Measurements from ENCODE around the gene ZFPM1. TPM values are rescaled to one million over a fixed set of nuclear protein-coding genes. Genes with fewer than 3 reads are reported as not detected.

The ZFPM1 gene
- total RNA-seq, 2 experiments from 2014 or later, result 2.1 to 14.2 TPM

DNA sequence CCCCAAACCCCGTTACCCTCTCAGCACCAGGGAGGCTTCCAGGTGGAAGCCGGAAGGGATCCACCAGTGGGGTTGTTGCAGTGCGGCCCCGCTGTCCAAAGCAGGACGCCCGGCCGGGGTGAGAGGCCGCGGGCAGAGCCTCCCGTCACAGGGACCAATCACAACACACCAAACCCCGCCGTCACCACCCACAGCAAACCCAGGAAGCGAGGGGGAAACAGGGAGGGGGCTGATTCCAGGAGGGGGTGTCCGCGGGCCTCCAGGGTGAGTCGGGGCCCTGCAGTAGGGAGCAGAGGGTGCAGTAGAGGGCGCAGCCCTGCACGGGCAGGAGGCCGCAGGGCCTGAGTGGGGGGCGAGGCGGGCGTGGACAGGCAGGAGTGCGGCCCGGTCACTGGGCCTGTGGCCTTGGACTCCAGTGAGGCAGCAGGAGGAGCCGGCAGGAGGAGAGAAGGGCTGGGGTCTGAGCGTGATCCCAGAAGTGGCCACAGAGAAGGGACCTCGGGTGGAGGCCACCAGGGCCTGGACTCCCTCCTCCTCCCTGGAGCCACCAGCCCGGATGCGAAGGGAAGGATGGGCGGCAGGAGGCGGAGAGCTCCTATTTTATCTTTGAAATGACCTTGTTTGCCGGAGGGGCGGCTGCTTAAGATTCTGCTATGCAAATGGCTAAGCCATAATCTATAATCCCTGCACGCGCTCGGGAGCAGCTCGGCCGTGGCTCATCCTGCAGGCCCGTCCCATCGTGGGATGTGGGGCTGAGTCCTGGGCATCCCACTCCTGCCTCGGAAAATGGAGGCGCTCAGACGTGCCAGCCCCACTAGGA is 41.5 kb downstream of the ZFPM1 start:
- BruUV-seq (replicated peaks), result no TSS peak
- ChIA-PET CTCF (ENCODE audit: unreplicated experiment) (no interaction called here), POLR2A (no interaction called here)
- no peak for DNase-seq (ENCODE audit: low spot score)
- Histone ChIP-seq H3K36me3 (ENCODE audit: insufficient read depth, low read length) (no peaks in the 10 kb centered on the region), H3K4me1 (ENCODE audit: insufficient read depth, low read length, poor library complexity, severe bottlenecking) (no peaks in the 10 kb centered on the region), H4K20me1 (ENCODE audit: insufficient read depth, low read length) (no peaks in the 10 kb centered on the region), H2AFZ (ENCODE audit: low read length) (no peak overlapping the region), H3K9me3 (ENCODE audit: low read length) (no peaks in the 10 kb centered on the region), H3K4me3 (ENCODE audit: low read depth, low read length, poor library complexity, severe bottlenecking) (no peak overlapping the region), H3K9me2 (ENCODE audit: insufficient read depth, low read length) (no peaks in the 10 kb centered on the region), H3K27ac (ENCODE audit: low read depth, low read length, poor library complexity, severe bottlenecking) (no peak overlapping the region), H3K79me2 (ENCODE audit: insufficient read depth, low read depth, low read length) (no peaks in the 10 kb centered on the region), H3K4me2 (ENCODE audit: low read length) (no peak overlapping the region)
- intact Hi-C loops (cut with micrococcal nuclease; ENCODE audit: unreplicated experiment), result no loop called here
- TF ChIP-seq EZH2phosphoT487 (IDR thresholded peaks at IDR 0.05; ENCODE audit: borderline replicate concordance, low read depth, low read length) (no peak), CTCF (conservative IDR thresholded peaks at IDR 0.05; ENCODE audit: low read length) (no peak)

DNA sequence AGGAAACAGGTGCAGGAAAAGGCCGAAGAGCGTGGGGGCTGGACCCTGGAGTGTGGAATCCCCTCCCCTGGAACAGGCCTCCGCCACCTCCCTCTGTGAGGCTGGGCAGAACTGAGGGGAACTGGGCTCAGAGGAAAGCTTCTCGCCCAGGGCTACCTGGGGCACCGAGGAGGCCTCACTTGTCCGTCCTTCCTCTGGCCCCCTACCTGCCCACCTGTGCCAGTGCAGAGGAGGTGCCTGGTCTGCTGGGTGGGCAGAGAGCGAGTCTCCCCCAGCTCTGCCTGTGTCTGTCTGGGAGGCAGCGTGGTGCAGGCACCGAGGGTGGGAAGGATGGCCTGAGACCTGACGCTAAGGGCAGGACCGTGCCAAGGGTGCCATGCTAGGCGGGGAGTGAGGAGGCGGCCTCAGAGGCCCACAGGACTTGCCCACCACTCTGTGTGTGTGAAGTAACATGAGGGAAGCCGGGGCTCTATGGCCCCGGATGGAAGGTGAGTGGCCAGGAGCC is 42.2 kb downstream of the ZFPM1 start:
- Histone ChIP-seq H3K27ac (ENCODE audit: low read depth, low read length, poor library complexity, severe bottlenecking) (no peak overlapping the region), H3K36me3 (ENCODE audit: insufficient read depth, low read length) (no peaks in the 10 kb centered on the region), H3K4me1 (ENCODE audit: insufficient read depth, low read length, poor library complexity, severe bottlenecking) (no peaks in the 10 kb centered on the region), H3K9me2 (ENCODE audit: insufficient read depth, low read length) (no peaks in the 10 kb centered on the region), H2AFZ (ENCODE audit: low read length) (no peak overlapping the region), H3K4me3 (ENCODE audit: low read depth, low read length, poor library complexity, severe bottlenecking) (no peak overlapping the region), H3K79me2 (ENCODE audit: insufficient read depth, low read depth, low read length) (no peaks in the 10 kb centered on the region), H4K20me1 (ENCODE audit: insufficient read depth, low read length) (no peaks in the 10 kb centered on the region), H3K9me3 (ENCODE audit: low read length) (no peaks in the 10 kb centered on the region), H3K4me2 (ENCODE audit: low read length) (no peak overlapping the region)
- TF ChIP-seq EZH2phosphoT487 (IDR thresholded peaks at IDR 0.05; ENCODE audit: borderline replicate concordance, low read depth, low read length) (no peak), CTCF (conservative IDR thresholded peaks at IDR 0.05; ENCODE audit: low read length) (no peak)
- ChIA-PET CTCF (ENCODE audit: unreplicated experiment) (no interaction called here), POLR2A (no interaction called here)
- intact Hi-C loops (cut with micrococcal nuclease; ENCODE audit: unreplicated experiment), result no loop called here
- DNase-seq (ENCODE audit: low spot score), result no peak
- no TSS peak for BruUV-seq (replicated peaks)

Measured in OCI-LY7 (cell line).